Stimulated activated CD8-positive, alpha-beta memory T cell treated with anti-CD3 and anti-CD28 coated beads, Interleukin-15, amount 100 ng/mL, for 48 hours (primary cell): ENCODE measurements around the gene CIDEB.
A peak's percentile ranks its signal among the peaks of the same experiment; 100 is the strongest.

Experiments
- DNase-seq, 2 donors: peaks; one replicate each; pipeline ENCODE4 v3.0.0-alpha.2; 2020; ENCODE audit warnings: low read depth in 2 of 2

The CIDEB gene

DNA sequence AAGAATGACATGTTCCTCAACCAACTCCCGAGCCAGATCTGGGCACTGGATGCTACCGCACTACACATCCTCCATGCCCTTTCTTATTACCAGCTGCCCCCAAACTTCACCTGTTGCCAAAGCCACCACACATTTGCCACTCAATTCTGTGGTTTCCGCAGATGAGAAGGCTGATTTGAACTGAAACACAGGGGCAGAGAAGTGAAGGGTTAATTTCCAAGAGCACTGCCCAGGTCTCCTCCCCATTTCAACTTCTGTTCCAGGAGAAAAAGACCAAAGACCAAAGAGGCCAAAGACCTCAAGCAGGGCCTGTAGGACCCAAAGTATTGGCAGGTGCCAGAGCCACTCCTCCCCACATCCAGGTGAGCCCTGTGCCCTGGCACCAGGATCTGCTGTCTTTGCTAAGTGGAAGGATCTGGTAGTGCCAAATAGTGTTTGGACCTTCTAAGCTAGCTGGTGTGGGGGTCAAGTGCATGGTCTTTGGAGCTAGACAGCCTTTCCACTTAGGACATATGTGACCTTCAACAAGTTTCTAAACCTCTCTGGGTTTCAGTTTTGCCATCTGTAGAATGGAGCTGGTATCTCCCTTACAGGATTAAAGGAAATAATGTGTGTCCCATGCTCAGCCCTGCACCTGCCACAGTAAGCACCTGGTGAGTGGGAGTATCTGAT, 16.2 kb downstream of the CIDEB start:
- no peak for DNase-seq

DNA sequence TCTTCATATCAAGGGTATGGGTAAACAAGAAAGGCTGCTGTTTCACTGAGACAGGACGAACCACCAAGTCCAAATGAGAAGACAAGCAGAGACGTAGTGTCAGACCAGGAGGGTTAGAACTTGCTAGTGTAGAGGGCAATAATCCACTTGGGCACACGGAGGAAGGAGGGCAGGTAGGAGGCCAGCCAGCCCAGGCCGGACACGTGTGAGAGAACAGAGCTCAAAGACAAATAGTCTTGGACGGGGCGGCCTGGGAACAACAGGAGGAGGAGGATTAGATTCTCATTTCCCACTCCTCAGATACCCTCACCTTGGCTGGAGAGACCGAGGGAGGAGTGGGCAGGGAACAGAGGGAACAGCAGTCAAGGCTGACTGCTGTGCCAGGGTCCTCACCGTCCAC, 17.0 kb downstream of the CIDEB start:
- no peak for DNase-seq

DNA sequence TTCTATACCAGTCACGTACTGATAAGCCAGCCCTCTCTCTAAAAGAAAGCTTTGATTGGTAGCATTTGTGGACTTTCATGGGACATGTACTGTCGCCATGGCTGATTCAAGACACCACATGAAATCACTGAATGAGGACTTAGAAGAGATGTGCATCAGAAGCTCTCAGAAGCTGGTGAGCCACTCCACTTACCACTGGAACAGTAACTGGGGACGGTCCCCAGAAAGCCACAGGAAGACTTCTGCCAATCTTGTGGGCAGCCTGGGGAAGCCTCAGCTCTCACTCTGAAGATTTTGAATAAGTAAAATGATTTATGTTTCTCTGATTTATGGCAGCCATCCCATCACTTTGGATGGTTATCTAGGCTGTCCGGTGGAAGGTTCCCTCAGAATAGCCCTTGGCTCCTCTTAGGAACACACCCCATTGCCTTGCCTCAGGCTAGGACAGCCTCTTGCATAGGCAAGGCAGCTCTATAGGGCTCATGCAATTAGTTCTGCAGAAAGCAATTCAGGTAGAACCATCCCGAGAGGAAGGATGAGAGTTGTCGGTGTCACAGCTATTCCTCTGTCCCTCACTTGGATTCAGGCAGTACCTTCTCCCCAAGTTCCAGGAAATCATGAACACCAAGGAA, 18.0 kb downstream of the CIDEB start:
- DNase-seq: peak; percentile 63 to 75

DNA sequence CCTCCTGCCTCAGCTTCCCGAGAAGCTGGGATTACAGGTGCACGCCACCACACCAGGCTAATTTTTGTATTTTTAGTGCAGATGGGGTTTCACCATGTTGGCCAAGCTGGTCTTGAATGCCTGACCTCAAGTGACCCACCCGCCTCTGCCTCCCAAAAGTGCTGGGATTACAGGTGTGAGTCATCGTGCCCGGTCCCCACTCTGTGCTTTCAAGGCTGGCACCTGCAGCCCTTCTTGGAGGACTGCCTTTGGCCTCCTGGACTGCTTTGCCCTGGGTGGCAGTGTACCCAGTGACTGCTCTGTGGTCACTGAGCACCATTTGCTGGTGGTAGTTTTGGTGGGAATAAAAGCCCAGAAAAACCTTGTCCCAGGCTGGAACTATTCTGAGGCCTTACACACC, 20.8 kb downstream of the CIDEB start:
- DNase-seq: no peak

DNA sequence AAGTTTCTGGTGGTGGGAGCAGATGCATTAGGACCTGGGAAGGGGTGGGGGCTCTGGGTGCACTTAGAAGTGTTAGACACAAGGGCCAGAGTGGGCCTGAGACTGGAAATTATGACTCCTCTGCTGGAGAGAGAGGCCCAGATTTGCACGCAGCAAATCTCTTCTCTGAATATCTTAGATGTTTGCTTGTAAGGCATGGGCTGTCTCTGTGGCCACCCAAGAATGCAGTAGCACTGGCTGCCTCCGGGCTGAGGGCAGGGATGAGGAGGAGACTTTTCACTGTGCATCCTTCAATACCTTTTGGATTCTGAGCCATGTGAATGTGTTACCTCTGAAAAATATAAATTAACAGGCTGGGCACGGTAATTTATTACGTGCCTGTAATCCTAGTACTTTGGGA, 22.4 kb downstream of the CIDEB start:
- no peak for DNase-seq

DNA sequence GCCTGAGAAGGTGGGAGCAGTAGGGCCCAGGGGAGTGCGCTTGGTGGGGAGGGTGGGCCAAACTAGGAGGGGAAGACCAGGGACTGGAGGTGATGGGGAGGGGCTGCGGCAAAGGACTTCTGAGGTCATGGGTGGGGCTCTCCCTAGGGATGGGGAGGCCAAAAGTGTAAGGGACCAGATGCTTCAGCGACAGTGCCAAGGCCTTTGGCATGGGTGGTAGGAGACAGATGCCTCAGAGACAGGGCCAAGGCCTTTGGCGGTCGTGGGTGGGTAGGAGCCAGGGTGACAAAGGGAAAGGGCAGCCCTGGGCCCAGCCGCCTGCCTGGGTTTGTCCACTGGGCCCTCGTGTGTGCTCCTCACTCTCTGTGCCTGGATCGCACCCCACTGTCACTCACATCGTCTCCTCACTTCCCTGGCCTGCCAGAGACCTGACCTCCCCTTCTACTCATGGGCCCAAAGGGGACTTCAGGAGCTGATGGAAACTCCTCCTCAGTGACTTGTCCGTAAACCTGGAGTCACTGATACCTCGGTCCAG, 23.2 kb downstream of the CIDEB start:
- DNase-seq: no peak

DNA sequence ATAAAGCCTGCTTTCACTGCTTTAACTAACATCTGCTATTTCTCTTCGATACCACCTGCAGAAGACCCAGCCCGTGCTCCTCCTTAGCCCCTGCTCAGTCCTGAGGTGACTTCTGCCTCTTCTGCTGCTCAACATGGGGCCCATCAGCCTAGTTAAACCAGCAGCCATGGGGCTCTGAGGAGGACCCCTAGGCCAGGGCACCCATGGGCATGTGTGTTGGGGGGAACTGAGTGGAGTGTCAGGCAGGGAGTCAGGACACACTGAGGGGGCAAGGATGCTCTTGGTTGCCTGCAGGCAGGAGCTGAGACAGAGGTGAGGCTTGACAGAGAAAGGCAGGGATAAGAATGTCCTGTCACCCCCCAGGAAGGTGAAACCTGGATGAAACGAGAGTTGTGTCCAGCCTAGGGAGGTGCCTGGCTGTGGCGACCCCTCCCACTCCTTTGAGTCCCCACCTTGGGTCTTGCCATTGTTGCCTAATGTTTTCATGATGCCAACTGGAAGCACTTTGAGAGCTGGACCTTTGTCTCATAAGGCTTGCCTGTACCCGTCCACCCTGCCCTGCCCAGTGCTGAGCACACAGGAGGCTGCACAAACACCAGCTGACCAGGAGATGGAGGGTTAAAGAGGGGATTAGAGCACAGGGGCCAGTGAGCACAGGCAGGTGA, 23.8 kb downstream of the CIDEB start:
- DNase-seq: no peak

DNA sequence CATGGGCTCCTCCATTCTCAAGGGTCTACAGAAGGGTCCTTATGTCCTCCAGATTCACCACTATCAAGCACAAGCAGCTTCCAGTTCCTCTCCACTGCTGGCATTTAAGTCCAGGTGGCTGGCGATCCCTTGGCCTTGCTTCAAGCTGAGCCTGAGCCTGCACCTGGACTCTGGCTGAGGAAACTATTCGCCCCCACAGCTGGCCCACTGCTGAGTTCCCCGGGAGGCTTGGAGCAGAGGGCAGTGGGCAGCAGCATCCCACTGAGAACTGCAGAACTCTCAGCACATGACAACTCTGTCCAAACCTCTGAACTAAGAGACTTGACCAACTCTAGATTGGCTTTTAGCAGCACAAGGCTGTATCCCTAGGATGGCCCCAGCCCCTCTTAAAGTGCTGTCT, 25.0 kb downstream of the CIDEB start:
- no peak for DNase-seq

DNA sequence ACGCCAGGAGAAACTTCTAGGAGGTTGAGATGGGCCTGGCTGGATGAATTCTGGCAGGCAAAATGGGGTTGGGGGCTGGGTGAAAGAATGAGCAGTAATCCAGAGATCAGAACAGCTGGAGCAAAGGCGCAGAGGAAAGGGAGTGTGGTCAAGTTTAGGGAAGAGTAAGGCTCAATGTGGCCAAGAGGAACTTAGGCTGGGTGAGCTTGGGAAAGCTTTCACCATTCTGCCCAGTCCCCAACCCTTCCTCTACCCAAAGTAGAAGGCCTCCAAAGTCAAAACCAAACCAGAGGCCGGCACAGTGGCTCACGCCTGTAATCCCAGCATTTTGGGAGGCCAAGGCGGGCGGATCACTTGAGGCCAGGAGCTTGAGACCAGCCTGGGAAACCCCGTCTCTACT, 26.1 kb downstream of the CIDEB start:
- DNase-seq: no peak

DNA sequence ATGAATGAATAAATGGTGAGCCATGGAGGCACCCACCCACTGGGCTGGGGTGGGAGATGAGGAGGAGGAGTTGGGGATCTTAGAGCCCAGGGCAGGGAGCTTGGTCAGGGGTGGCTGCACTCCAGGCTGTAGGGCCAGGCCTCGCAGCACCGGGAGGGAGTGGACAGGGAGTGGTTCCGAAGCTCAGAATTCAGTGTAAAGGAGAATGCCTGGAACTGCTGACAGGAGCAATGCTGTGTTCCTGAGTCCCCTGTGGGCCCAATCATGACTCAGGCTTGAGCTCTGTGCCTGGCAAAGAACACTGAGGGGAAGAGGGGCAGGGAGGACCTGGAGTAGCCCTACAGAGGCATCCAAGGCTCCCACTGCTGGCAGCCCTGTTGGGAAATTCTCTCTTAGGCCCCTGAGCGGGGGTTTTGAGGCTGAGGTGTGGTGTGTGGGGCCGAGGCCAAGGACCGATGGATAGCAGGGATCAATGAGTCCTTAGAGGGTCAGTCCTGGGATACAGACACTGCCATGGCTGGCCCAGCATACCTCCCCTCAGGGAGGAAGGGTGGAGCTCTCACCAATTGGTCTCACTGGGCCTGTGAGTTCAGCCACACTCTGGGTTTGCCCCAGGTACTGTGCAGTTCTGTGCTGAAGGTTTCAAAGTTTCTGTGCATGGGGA, 26.8 kb downstream of the CIDEB start:
- no peak for DNase-seq

DNA sequence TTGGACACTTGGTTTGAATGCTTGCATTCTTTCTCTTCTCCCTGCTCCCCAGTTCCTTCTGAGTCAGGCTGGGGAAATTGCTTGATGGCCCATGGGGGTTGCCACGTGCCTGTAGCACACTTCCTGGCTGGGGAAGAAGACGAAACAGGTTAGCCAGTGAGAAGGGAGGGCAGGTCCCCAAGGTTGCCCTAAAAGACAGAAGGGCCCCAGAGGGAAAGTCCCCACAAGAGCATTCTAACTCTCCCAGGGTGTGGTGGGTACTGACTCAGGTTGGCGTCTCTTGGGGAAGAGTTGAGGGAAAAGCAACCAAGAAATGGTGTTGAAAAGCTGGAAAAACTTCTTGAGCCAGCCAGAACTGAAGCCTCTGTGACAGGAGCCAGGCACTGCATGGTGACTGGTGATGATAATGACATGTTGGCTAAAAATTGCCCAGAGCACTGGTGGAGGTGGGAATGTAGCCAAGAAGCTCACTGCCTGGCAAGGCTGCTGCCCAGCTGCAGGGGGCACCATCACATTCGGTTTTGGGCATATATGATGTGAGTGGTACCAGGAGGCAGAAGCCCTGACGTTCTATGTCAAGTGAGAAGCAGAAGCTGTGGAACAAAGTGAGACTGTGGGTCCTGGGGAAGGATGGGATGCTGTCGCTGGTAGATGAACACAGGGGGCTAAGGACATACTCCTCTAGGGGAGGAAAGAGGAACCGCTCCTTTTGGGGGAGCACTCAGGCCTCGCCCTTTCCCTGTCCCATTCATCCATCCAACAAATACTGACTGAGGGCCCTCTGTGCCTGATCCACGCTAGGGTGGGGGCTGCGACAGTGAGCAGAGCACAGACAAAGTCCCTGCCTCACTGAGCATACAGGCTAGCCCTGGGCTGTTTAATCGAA, 28.2 kb downstream of the CIDEB start:
- DNase-seq: peak in 1 of 2 donors; percentile 36

DNA sequence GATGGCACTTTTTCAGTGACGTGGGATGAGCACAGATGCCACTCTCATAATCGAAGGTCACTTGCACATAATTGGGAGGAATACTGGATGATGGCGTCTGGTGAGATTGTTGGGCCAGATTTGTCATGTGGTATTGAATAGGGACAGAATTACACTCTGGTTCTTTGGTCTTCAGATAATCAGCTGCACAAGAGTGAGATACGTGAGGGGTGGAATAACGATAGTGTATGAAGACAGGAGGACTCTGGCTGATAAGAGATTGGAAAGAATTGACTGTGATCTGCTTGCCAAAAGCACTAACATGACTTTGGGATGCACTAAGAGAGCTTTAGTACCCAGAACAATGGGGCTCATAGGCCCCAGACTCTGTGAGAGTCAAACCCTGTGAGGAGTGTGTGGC, 29.4 kb downstream of the CIDEB start:
- no peak for DNase-seq

DNA sequence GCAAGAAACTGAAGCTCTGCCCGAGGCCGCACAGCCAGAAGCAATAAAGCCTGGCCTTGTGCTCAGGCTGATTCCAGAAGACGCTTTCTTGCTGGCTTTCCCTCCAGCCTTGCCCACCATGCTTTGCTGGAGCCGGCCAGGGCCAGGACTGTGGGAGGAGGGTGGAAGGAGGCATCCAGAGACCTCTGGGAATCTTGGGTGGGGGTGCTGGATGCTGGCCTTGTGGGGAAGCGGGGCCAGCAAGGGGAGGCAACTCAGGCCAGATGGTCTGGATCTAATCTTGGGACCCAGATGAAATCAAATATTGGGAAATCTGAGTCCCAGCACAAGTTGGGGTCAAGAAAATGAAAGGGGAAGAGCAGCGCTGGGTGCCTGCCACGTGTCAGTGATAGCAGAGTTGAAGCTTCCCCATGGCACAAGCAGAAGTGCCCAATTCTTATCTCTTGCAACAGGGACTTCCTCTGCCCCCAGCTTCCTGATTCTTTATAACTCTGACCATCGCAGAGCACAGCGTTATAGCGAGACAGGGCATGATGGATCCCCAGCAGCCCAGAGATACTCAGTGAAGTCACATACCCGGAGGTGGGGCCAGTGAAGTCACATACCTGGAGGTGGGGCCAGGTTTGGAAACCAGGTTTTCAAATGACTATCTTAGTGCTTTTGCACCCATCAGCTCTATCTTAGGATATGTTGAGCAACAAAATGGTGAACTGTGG, 30.0 kb downstream of the CIDEB start:
- no peak for DNase-seq

DNA sequence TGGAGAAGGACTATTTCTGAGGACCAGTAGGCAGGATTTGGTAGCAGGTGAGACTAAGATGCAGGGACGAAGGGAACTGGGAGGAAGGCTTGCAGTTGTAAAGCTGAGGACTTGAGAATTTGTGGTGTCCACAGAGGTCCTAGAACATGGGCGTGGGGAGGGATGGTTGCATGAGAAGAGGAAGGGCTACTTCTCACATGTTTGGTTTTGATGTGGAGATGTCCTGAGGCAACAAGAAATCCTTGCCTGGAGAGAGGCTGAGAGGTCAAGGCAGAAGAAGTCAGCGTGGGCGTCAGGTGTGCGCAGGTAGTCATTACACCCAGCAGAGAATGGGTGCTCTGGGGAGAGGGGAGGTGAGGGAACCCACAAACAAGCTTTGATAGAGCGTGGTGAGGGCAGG, 30.7 kb downstream of the CIDEB start:
- no peak for DNase-seq

DNA sequence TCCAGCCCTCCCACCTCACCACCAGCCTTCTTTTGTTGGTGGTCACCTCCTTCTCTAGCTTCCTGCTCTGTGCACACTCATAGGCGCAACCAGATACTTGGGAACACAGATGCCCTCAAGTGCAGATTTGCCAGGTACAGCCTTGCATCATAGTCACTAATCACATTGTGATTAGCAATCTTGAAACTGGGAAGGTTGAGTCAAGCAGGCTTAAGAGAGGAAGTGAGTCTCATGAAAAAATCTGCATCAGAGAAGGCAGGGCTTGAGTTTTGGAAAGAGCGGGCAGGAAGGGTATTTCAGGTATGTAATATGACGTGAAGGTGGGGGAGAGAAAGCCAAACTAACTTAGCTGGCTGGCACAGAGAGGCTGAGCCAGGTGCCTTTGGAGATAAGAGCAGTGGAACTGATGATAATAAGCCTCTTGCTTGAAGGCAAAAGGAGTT, 33.7 kb downstream of the CIDEB start:
- DNase-seq: peak; percentile 27 to 42

DNA sequence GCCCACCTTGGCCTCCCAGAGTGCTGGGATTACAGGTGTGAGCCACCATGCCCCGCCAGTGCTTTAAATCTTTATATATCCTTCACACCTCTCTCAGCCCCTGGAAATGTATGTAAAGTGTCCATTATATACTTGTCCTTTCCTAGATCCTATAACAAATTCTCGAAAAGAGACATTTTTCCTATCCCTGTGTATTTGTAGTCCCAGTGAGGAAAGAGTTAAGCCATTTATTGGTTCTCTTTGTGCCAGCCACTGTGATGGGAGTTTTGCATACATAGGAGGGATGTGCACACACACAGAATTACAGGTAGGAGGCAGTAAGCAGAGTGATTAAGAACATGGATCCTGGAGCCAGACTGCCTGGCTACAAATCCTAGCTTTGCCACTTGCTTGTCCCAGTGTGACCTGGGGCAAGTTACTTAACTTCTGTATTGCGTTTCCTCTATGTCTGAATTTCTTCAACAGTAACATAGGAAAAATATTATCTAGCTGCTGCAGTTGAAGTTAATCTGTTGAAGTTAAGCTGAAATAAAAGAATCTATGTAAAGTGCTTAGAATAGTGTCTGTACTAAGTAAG, 34.3 kb downstream of the CIDEB start:
- no peak for DNase-seq

DNA sequence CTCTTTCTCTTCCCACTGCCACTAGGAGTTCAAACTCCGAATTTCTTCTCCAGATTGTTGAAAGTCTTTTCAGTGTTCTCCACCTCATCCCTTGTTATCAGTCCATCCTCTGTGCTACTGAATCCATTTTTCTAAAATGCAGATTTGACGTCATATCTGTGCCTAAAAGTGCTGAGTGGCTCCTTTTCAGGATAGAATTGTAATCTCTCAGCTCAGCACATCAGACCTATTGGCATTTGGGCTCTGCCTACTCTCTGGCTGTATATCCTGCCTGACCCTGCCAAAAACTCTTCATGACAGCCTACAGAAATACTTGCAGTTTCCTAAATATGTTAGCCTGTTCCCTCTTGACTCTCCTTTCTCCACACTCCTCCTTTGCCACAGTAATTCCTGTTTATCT, 35.3 kb downstream of the CIDEB start:
- DNase-seq: no peak

DNA sequence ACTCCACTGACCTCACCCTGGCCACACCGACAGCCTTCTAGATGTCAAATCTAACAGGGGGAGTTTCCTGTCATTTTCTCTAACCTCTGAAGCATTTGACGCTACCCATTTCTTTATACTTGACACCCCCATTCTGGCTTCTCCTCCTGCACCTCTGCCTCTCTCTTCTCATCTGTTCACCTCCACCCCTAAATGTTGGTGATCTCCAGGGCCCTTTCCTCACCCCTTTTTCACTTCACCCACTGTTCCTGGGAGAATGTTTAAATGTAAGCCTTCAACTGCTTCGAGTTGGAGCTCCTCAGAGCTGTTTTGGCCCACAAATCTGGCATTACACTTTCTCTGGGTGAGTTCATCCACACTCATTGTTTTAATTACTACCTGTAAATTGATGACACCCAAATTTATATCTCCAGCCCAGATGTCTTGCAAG, 35.9 kb downstream of the CIDEB start:
- DNase-seq: no peak

DNA sequence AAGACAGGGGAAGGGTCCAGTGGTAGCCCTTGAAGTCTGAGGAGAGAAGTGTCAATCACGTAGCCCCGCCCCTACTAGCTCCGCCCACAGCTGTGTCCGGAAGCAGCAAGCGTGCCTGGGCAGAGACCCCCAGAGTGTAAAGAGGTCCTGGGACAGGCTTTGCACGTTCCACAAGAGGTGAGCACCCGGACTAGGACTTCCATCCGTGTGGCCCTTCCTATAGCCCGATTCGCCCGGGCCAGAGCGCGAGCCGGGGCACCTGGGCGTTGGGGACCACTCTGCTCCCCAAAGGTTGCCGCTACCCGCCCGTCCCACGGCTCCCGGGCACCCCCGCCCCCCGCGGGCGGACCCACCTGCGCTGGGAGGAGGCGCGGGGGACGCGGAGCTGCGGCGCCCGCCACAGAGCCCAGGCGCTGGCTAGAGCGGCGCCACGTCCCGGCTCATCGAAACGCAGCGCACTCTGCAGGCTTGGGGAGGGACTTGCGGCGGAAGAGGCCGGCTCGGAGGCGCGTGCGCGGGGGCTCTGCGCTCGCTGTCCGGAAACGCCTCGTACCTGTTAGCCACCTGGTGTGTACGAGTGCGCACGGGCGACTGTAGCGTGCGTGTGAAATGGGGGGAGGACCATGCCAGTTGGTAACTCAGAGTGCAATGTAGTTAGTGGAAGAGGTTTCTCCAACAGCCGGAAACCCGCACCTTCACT, 36.5 kb downstream of the CIDEB start, which contains the start of gene RABGGTA:
Gene RABGGTA, minus strand, starts transcription at position 464 of the 700 bp plus-strand sequence. CDS start 482 bp downstream, outside the sequence.
- DNase-seq: peak; percentile 77 to 85
